C4-2B (cell line): ENCODE measurements around the gene EIF2AK2.

Experiments
- ZFX ChIP-seq: fragments of 450-650 bp; IDR thresholded peaks from 2 replicates; pipeline ENCODE4 v1.6.1; 2017
- TF ChIP-seq, protein P1 (sequence below): fragments of 450-650 bp; conservative IDR thresholded peaks from 2 replicates; pipeline ENCODE4 v1.5.1; 2017; ENCODE audit warnings: mild to moderate bottlenecking

DNA sequence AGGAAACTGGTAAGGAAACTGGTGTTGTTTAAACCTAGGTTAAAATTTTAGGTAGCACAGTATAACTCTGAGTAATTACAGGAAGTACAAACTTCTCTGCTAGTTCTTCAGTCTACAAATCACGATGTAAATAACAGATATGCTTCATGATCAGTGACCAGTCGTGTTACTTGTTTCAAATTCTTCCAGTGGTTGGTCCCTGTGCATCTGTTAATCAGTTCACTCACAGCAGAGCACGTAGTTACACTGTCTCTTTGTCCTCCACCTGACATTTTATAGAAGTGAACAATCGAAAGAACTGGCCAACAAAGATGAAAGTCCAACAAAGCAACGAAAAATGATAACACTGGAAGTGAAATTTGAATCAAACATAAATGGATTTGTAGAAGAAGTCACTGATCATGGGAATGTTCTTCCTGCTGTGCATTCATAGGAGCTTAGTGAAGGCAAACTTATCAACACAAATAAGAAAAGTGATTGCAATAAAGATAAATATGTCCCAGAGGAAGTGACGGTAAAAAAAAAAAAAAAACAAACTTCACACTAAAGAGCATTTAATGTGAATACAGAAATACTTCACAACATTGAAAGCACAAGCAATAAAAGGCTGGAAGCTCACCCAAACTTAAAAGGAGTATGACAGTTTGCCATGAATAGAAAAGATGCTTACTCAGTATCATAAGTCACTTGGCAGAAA, 7.0 kb downstream of the EIF2AK2 start:
- TF ChIP-seq, protein P1, sequence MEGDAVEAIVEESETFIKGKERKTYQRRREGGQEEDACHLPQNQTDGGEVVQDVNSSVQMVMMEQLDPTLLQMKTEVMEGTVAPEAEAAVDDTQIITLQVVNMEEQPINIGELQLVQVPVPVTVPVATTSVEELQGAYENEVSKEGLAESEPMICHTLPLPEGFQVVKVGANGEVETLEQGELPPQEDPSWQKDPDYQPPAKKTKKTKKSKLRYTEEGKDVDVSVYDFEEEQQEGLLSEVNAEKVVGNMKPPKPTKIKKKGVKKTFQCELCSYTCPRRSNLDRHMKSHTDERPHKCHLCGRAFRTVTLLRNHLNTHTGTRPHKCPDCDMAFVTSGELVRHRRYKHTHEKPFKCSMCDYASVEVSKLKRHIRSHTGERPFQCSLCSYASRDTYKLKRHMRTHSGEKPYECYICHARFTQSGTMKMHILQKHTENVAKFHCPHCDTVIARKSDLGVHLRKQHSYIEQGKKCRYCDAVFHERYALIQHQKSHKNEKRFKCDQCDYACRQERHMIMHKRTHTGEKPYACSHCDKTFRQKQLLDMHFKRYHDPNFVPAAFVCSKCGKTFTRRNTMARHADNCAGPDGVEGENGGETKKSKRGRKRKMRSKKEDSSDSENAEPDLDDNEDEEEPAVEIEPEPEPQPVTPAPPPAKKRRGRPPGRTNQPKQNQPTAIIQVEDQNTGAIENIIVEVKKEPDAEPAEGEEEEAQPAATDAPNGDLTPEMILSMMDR: no peak
- TF ChIP-seq ZFX: no peak
